Stimulated activated CD4-positive, alpha-beta T cell treated with anti-CD3 and anti-CD28 coated beads, Interleukin-4, amount 100 ng/mL, for 24 hours (primary cell): ENCODE measurements around the gene CFAP74.

Source experiments
- DNase-seq: peaks from one replicate; pipeline ENCODE4 v3.0.0-alpha.2; 2020

CFAP74 gene

DNA sequence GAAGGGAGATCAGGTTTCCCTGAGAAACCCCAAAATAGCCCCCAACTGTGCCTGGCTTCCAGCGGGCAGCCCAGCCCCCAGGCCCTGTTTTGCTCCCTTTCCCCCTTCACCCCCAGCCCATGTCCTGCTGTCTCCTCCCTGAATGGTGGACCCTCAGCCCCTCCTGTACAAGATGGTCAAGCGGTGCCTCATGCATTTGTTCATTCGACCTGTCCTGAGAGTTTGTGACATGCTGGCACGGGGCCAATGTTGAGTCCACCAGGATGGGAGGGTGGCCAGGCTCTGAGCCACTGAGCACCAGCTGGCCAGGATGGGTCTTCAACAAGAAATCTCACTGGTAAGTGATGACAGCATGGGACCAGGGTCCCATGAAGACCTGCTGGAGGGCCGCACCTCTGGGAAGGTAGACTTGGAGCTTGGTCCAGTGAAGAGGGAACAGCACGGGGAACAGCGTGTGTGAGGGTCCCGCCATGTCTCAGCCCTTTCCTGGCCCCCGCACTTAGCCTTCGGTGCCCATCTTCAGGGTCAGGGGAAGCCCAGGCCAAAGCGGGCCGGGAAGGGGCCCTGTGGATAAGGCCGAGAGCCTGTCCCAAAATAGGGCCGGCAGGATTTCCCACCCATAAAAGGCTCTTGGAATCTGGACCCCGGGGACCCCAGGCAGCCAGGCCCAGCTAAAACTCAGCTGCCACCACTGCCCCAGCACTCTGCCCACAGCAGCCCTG, 88.5 kb downstream of the CFAP74 start, which contains the start of gene CALML6:
Gene CALML6 (plus strand): TSS at position 290 of the 722 bp plus-strand sequence. CDS start 21 bp downstream, at position 311.
- no peak for DNase-seq

DNA sequence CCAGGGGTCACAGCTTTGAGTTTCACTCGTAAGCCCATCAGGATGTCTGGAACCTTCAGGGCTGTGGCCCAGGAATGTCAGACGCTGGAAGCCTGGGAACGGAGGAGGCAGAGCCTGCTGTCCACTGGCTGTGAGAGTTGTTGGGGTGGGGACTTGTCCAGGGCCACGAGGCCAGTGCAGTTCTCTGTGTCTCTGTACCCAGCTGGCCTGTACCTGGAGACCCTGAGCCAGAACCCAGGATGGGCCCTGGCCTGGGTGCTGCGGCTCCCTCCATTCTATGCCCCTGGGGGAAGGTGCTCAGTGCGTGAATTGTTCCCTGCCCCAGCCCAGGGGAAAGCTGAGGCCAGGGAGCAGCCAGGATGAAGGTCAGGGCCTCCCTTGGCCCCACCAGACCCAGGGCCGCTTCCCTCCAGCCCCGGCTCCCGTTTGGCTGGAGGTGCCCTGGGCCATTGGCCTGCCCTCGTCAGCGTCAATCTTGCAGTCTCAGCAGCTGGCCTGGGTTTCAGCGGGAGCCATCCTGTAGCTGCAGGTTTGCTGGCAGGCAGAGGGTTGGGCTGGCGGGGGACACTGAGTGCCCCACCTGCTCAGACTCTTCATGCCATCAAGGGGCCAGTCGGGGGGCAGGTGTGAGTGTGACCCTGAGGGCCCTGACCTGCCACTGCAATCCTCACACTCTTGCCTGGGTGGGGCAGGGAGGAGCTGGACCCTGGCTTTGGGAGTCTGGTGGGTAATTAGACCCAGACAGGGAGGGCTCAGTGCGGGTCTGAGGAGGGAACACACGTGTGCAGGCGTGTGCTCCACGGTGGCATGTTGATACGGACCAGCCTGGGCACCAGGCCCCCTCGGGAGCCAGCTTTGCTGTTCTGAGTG, 89.2 kb downstream of the CFAP74 start:
- no peak for DNase-seq

DNA sequence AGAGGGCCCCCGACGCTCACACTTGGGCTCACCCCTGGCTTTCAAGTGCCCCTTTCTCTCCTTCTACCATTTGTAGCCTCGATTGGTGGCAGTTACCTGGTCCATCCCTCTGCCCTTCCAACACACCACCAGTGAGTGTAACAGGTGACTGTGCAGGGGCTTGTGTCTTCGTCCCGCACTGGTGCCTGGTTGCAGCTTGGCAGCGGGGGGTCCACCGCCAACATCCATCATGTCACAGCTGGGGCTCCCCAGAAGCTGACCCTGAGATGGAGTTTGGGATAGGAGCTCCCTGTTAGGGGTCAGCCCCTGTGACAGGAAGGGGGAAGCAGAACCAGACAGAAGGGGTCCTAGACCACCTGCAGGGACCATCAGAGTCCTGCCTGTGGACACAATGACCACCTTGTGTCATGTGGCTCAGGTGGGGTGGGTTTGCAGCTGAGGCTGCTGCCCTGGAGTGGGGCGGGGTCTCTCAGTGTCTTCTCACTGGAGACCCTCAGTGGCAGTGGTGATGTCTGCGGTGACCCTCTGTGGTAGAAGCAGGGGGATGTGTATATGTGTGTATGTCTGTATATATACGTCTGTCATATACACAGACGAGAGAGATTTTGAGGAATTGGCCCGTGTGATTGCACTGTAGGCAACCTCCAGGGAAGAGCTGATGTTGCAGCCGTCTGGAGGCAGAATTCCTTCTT, 92.1 kb downstream of the CFAP74 start:
- no peak for DNase-seq

DNA sequence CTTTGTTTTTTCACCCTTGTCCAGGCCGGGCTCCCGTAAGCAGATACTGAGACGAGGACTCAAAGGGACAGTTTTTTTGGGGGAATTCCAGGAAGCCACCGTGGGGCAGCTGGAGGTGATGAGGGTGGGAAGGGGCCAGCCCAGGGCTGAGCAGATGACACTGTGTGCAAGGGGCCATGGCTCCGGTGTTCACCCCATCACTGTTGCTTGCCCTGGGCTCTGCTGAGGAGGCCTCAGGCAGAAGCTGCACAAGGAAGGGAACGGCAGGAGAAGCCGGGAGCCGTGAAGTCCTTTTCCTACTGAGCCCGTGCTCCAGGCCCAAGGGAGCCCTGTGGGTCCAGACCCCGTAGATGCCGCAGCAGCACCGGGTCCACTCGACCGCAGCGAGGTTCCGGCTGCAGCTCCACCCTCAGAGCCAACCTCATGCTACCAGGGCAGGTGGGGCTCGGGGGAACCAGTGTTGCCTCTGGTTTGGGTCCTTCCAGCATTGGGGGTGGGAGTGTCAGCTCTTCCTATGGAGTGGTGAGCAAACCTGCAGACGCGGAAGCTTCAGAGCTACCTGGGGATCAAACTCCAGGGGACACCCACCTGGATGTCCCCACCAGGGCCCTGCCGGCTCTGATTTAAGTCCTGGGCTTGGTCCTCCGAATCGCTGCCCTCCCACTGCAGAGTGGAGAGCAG, 92.8 kb downstream of the CFAP74 start:
- DNase-seq, result no peak

DNA sequence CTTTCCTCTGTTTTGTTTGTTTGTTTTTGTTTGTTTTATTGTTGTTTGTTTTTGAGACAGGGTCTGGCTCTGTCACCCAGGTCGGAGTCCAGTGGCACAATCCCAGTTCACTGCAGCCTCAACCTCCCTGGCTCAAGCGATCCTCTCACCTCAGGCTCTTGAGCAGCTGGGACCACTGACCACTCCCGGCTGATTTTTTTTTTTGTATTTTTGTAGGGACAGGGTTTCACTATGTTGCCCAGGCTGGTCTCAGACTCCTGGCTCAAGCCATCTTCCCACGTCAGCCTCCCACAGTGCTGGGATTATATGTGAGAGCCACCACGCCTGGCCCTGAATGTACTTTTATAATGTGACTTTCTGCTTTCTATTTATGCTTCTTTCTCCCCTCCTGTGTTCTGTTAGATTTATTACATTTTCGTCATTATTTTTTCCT, 93.5 kb downstream of the CFAP74 start:
- no peak for DNase-seq

DNA sequence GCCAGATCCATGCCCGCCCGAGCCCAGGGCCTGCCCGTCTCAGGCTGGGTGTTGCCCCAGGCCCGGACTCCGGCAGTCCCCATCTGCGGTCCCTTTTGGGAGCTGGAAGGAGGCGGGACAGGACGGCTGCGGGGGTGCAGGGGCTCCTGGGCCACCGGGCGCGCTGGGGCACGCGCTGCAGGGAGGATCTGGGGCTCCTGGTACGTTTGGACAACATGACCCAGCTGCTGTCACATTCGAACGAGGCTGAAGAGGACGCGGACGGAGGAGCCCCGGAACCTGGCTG, 95.1 kb downstream of the CFAP74 start:
- DNase-seq, result no peak

DNA sequence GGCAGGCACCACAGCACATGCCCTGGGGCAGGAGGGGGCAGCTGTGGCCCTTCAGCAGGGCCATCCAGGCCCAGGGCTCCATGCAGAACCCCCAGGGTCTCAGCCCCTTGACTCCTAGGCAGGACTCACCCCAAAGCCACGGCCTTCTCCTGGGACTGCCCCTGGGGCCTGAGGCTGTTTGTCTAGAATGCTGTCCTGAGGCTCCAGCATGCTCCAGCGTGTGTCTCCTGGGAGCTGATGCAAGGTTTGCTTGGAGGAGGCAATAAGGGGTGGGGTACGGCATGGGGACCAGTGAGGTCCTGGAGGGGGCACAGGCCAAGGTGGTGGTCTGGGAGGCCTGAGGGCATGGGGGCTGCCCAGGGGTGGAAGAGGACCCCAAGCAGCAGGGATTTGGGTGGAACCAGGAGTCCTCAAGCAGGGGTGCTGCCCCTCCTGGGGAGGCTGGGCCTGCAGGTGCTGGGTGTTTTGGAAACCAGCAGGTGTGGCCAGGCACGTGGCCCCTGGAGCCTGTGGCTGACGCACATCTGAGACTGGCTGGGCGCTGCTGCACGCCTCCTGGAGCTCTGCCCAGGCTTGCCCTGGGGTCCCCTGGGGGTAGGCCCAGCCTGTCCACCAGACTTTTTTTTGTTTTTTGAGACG, 96.4 kb downstream of the CFAP74 start:
- DNase-seq, result no peak

DNA sequence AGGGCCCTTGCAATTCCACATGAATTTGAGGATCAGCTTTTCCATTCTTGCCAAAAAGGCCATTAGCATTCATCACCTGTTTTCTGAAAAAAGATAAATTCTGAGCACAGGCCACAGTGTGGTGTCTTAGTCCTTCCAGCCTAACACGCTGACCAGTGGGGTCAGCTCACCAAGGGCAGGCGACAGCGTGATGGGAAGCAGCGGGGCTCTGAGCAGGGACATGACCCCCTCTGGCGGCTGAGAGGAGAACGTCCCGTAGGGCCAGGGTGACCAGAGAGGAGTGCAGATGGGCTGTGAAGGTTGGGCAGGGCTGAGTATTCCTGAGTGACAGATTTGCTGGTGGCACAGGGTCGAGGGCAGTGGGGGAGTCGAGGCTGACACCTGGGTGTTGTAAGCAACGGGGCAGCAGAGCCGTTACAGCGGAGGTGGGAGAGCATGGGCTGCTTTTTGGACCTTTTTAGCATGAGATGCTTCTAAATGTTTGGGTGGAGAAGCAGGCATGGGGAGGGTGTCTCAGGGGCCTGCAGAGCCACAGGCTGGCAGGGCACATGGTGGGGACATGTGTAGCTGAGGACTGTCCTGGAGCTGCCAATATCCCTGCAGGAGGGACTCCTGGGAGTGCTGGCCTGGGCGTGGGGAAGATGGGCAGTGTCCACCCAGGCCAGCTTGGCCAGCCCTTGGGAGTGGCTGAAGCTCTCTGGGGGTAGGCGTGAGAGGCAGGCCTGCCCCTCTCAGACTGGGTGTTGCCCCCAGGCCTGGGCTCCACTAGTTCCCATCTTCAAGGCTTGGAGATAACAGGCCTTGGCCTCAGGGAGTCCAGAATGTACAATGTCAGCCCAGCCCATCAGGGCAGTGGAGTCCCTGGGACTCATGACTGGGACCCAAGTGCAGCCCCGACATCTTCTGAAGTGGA, 97.1 kb downstream of the CFAP74 start:
- DNase-seq, result peak; percentile 78

DNA sequence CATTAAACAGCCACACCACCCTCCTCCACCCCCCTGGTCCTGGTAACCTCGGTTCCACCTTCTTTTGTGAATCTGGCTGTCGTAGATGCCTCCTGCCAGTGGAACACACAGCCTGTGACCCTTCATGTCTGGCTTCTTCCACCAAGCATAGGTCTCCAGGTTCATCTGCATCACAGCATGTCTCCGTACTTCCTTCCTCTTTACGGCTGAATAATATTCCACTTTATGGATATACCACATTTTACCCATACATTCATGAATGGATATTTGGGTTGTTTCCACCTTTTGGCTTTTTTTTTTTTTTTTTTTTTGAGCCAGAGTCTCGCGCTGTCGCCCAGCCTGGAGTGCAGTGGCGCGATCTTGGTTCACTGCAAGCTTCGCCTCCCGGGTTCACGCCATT, 100.4 kb downstream of the CFAP74 start:
- no peak for DNase-seq

DNA sequence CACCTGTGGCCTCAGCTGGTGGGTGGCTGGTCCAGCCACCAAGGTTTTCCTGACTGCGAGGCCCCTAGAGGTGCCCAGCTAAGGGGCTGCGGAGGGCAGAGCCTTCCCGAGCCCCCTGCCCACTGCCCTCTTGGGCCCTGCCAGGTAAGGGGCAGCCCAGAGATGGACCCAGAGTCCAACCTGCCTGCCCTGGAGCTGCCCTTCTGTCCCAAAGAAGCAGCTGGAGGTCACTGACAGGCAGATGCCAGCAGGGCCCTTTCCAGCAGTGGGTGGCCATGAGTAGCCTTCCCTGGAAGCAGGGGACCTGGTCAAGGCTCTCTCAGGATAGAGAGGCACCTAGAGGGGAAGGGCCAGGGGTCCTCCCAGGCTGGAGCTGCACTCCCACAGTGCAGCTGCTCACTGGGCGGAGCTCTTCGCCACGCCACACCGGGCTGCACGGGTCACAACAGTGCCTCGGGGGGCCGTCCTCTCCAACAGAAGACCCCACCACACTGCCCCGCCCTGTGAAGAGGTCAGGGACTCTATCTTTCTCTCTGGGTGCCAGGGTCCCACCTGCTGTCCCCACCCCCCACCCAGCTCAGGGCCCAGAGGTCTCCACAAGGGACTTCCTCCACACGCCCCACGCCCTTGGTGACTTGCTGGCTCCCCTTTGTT, 101.8 kb downstream of the CFAP74 start:
- DNase-seq, result no peak

DNA sequence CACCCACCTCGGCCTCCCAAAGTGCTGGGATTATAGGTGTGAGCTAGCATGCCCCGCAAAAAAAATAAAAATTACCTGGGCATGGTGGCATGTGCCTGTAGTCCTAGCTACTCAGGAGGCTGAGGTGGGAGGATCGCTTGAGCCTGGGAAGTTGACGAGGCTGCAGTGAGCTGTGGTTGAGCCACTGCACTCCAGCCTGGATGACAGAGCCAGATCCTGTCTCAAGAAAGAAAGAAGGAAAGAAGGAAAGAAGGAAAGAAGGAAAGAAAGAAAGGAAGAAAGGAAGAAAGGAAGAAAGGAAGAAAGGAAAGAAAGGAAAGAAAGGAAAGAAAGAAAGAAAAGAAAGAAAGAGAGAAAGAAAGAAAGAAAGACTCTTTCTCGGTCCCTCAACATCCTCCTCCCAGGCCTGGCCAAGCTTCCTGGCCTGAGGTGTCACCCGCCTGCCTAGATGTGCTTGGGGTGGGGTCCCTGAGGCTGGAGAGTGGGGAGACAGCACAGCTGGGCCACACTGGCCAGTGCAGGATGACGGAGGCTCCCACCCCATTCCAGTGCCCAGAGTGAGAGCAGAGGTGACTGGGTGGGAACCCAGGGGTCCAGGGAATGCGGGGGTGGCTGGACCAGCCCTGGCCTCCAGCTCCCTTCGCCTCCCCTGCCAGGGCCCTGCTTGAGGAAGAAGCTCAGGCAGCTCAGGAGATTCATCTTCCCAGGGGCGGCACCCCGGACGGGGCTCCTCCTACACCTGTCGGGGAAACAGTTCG, 102.5 kb downstream of the CFAP74 start:
- DNase-seq, result no peak

DNA sequence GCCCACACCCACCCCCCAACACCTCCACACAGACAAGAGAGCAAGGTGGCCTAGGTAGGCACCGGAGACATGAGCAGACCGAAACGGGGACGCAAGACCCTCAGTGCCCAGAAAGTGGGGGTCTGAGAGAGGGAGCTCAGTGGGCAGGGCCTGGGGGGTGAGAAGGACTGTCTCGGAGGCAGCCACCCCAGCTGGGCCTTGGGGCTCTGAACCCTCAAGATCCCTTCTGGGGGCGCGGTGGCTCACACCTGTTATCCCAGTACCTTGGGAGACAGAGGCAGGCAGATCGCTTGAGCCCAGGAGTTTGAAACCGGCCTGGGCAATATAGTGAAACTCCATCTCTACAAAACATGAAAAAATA, 103.6 kb downstream of the CFAP74 start:
- DNase-seq, result no peak

DNA sequence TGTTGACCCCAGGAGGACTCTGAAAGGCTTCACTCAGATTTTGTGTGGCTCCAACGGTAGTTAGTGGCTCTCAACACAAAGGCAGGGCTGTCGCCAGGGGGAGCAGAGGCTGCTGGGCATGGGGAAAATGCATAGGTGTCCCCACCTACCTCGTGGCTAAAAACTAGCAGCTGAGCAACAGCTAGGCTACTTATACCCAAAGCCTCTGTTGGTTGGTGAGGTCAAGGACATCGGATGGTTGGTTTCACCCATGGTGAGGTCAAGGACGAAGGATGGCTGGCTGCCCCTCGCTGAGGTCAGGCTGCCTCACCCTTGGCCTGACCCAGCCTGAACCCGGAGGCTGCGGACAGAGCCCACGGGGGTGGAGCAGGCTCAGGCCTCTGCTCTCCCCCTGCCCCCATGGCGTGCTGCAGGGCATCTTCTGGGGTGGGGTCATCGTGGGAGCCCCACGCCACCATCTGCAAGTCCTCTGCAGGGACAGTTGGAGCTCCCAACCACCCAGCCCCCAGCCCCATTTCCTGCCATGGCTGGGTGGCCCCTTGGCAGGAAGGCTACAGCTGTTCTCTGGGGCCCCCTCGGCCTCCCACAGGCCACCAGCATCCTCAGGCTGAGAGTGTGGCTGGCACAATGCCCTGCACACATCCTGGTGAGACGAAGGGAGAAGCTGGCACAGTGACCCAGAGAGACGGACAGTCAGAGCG, 104.2 kb downstream of the CFAP74 start:
- no peak for DNase-seq

DNA sequence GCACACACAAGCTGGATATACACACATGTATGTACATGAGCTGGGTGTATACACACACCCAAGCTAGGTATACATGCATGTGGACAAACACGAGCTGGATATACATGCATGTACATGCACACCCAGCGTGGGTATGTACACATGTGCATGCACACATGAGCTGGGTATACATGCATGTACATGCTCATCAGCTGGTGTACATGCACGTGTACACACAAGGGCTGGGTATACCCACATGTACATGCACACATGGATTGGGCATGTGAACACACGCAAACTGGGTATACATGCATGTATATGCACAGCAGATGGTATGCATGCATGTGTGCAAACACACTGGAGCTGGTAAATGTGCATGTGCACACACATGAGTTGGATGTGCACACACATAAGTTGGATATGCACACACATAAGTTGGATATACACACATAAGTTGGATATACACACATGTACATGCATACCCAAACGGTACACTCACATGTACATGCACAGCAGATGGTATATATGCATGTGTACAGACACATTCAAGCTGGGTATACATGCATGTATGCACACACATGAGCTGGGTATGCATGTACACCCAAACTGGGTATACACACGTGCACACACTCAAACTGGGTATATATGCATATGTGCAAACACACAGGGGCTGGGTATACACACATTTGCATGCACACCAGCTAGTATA, 105.2 kb downstream of the CFAP74 start:
- no peak for DNase-seq

DNA sequence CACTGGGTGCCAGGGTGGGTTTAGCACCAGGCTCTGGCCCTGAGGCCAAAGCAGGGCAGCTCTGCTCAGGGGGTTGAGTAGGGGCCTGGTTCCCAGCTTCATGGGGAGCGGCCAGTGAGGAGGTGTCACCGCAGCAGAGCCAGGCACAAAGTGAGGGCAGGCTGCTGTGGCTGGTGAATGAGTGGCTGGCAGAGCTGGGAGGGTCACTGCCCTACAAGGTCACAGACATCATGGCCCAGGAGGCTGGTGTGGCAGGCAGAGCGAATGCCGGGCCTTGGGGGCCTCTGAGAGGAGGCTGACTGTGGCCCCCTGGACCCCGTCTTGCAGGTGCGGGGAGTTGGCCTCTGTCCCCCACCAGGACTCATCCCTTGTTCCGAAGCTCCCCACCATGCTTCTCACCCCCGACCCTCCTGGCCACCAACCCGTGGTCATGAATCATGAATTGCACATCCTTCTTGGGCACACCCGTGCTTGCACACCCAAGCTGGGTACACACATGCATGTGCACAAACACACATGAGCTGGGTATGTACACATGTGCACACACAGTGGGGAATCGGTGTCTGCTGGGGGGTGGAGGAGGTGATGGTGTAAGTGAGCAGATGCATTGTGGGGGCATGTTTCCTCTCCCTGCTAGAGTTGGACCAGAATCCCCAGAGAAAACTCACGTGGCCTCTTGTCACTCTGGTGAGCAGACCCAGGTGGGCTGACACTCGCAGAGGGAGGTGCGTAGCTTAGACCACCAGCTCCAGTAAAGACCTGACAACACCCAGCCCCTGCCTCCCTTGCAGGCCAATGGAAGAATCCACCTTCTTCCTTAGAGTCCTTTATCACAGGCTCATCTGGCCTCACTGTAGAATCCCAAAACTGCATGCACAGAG, 107.9 kb downstream of the CFAP74 start:
- DNase-seq, result no peak

DNA sequence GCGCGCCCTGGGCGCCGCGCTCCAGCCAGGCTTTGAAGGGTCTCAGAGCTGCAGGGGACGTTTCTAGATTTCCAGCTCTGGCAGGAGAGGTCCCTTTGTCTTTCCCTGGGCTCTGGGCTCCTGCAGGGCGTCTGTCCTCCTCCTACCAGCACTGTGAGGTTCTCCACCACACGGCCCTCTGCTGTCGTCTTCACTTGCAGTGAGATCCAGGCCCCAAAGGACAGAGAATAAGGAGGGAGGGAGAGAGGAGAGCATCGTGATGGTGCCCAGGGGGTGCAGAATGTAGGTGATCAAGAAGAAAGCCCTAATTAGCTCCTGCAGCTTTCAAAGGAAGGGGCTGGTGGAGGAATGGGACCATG, 108.5 kb downstream of the CFAP74 start:
- DNase-seq, result no peak

DNA sequence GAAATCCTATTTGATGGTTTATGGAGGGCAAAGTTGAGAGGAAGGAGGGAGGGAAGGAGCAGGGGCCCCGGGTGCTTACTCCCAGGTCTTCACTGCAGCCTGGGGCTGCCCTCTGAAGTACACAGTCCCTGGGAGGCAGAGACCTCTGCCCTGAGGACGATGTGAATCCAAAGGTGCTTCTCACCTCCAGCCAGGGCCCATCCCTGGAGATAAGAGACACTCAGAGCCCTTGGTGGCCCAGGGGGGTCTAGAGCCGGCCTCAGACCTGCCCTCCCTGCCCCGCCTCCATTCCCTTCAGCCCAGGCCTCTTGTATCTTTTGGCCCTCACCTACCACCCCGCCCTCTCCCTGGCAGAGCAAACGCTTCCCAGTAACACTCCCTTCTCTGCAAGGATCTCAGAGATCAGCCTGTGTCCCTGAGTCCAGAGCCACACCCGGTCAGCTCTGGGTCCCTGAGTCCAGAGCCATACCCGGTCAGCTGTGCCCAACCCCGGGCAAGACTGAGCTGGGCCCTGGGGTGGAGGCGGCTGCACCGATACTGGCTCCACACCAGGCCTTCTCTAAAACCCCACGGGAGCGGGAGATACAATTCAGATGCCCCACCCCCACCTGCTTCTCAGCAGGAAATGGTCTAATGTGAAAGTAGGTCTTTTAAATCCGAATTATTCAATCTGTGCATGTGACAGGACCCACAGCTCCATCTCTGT, 109.1 kb downstream of the CFAP74 start:
- no peak for DNase-seq

DNA sequence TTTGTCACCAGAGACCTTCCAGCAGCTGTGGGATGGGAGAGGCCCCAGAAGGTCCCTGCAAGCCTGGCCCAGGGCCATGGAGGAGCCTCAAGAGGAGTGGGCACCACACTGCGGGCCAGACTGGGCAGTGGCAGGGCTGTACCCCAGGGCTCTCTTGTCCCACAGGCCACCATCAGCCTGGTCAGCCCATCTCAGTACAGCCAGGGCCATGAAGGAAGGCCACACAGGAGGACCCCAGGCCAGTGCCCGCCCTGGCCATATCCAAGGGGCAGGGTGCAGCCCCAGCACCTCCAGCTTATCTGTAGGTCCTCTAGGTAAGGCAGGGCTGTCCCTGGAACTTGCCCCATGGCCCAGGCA, 109.6 kb downstream of the CFAP74 start:
- DNase-seq, result no peak
